HepG2 (cell line): ENCODE measurements around the gene SPATA21. TPM values are rescaled to one million over a fixed set of nuclear protein-coding genes. Genes with fewer than 3 reads are reported as not detected.

Experiments used
- EHMT2 ChIP-seq: fragments of 200-600 bp; sonication (generic); IDR thresholded peaks from 2 replicates; pipeline ENCODE4 v1.7.0; 2017; ENCODE audit warnings: antibody characterized with exemption, low read depth, low read length, borderline replicate concordance
- GRHL1 ChIP-seq: sonication (generic); formaldehyde crosslinking; conservative IDR thresholded peaks from 2 replicates; pipeline ENCODE4 v1.8.0; 2022; ENCODE audit warnings: missing genetic modification reagents
- HNF4G ChIP-seq, 2 experiments: sonication (generic) in 1 of 2; formaldehyde crosslinking in 1 of 2; IDR thresholded peaks; 2 replicates each; pipeline versions ENCODE4 v1.4.0 to v1.6.1; 2011 to 2020; ENCODE audit warnings: borderline replicate concordance in 2 of 2, low read depth in 2 of 2, mild to moderate bottlenecking in 2 of 2, low read length in 1 of 2, missing genetic modification reagents in 1 of 2, moderate library complexity in 1 of 2
- MAFK ChIP-seq, 2 experiments: IDR thresholded peaks in 1 of 2; conservative IDR thresholded peaks in 1 of 2; 2 replicates each; pipeline ENCODE4 v1.6.1; 2011; ENCODE audit warnings: improper control_type of control experiment in 2 of 2, low read length in 2 of 2
- NKX3-1 ChIP-seq: sonication (generic); formaldehyde crosslinking; IDR thresholded peaks from 2 replicates; pipeline ENCODE4 v1.5.0; 2020; ENCODE audit warnings: missing genetic modification reagents
- NR2F6 ChIP-seq, 2 experiments: IDR thresholded peaks; 2 replicates each; pipeline ENCODE4 v1.6.1; 2016; ENCODE audit warnings: antibody characterized with exemption in 1 of 2, mild to moderate bottlenecking in 1 of 2
- SKIL ChIP-seq: sonication (generic); formaldehyde crosslinking; IDR thresholded peaks from 2 replicates; pipeline ENCODE4 v1.8.0; 2022; ENCODE audit warnings: missing genetic modification reagents, mild to moderate bottlenecking, moderate library complexity, borderline replicate concordance
- TEF ChIP-seq: sonication (generic); formaldehyde crosslinking; IDR thresholded peaks from 2 replicates; pipeline ENCODE4 v1.5.0; 2020; ENCODE audit warnings: missing genetic modification reagents
- ZFP62 ChIP-seq: sonication (generic); formaldehyde crosslinking; IDR thresholded peaks from 2 replicates; pipeline ENCODE4 v1.4.0; 2020; ENCODE audit warnings: missing genetic modification reagents
- ZNF136 ChIP-seq: sonication (generic); formaldehyde crosslinking; IDR thresholded peaks from 2 replicates; pipeline ENCODE4 v1.8.1; 2022; ENCODE audit warnings: low read depth, mild to moderate bottlenecking, moderate library complexity, missing genetic modification reagents
- ZNF205 ChIP-seq: IDR thresholded peaks from 2 replicates; pipeline ENCODE4 v1.6.1; 2018; ENCODE audit warnings: missing biosample characterization, missing genetic modification reagents
- ZNF333 ChIP-seq: sonication (generic); formaldehyde crosslinking; IDR thresholded peaks from 2 replicates; pipeline ENCODE4 v1.4.0; 2020; ENCODE audit warnings: mild to moderate bottlenecking, missing genetic modification reagents, borderline replicate concordance
- ZNF382 ChIP-seq: sonication (generic); formaldehyde crosslinking; IDR thresholded peaks from 2 replicates; pipeline ENCODE4 v1.5.0; 2020; ENCODE audit warnings: missing genetic modification reagents, mild to moderate bottlenecking, borderline replicate concordance
- ZNF574 ChIP-seq: sonication (generic); formaldehyde crosslinking; IDR thresholded peaks from 2 replicates; pipeline ENCODE4 v1.4.0; 2020; ENCODE audit warnings: missing genetic modification reagents
- ZNF780A ChIP-seq: sonication (generic); formaldehyde crosslinking; IDR thresholded peaks from 2 replicates; pipeline ENCODE4 v1.8.0; 2022; ENCODE audit warnings: mild to moderate bottlenecking, missing genetic modification reagents, moderate library complexity
- polyA plus RNA-seq, 8 experiments: library from polyadenylated mRNA; depleted of rRNA in 3 of 8; stranded (reverse) in 7 of 8; unstranded in 1 of 8; fragments of >200 nt; fragmentation: Illumina TruSeq in 4 of 8; extraction: Trizol in 4 of 8; gene quantifications; 2 replicates each; pipeline versions ENCODE4 v1.2.1 to v1.2.3, GENCODE V29; 2011 to 2016; ENCODE audit warnings: low read depth in 4 of 8, missing spikeins in 1 of 8, mixed read lengths in 1 of 8; ENCODE audit not compliant: insufficient read depth in 1 of 8
- total RNA-seq, 5 experiments: library from RNA; depleted of rRNA; stranded (reverse); fragments of >200 nt; fragmentation: Illumina TruSeq; extraction: Trizol; gene quantifications; 2 replicates each; pipeline ENCODE4 v1.2.3, GENCODE V29; 2016; ENCODE audit warnings: low read depth in 1 of 5

The SPATA21 gene
- total and polyA plus RNA-seq, 2 of the 13 experiments (the other 11 are each of a cell fraction or from before 2014, with no cell fraction given), result 0.80 to 1.4 TPM

- peak; percentile 97 to 98 for TF ChIP-seq MAFK (conservative IDR thresholded peaks at IDR 0.05 in 1 of 2, IDR thresholded peaks at IDR 0.05 in 1 of 2; ENCODE audit: low read length in 2 of 2)
- no peak for TF ChIP-seq HNF4G (IDR thresholded peaks at IDR 0.05; ENCODE audit: borderline replicate concordance, low read depth, low read length)
- TF ChIP-seq HNF4G (CRISPR knock-in tag; IDR thresholded peaks at IDR 0.05; ENCODE audit: borderline replicate concordance, low read depth), result no peak
- TF ChIP-seq ZNF205 (CRISPR knock-in tag), result peak; percentile 78
- TF ChIP-seq EHMT2, result no peak
- TF ChIP-seq ZNF333 (CRISPR knock-in tag), result no peak
- no peak for TF ChIP-seq NR2F6 (IDR thresholded peaks at IDR 0.05)
- TF ChIP-seq NR2F6 (CRISPR knock-in tag; IDR thresholded peaks at IDR 0.05), result no peak
- TF ChIP-seq ZFP62 (CRISPR knock-in tag), result no peak
- TF ChIP-seq NKX3-1 (CRISPR knock-in tag), result no peak
- TF ChIP-seq TEF (CRISPR knock-in tag), result no peak
- no peak for TF ChIP-seq ZNF382 (CRISPR knock-in tag)
- no peak for TF ChIP-seq ZNF780A (CRISPR knock-in tag)
- no peak for TF ChIP-seq ZNF136
- TF ChIP-seq SKIL (CRISPR knock-in tag), result no peak
- no peak for TF ChIP-seq GRHL1 (CRISPR knock-in tag)
- no peak for TF ChIP-seq ZNF574
Measured at GRCh38 chr1:16367968-16368890, 69.0 kb downstream of the SPATA21 start (continued).
